Prostate gland (tissue), 1 donor: ENCODE measurements around the gene NHSL2.

Experiments used
- POLR2A ChIP-seq: fragments of 450-650 bp; IDR thresholded peaks from one replicate; pipeline ENCODE4 v1.6.1; 2016; ENCODE audit warnings: antibody characterized with exemption, mild to moderate bottlenecking
- POLR2AphosphoS5 ChIP-seq: sonication (generic); formaldehyde crosslinking; IDR thresholded peaks from one replicate; pipeline ENCODE4 v1.6.1; 2017; ENCODE audit warnings: antibody characterized with exemption

DNA sequence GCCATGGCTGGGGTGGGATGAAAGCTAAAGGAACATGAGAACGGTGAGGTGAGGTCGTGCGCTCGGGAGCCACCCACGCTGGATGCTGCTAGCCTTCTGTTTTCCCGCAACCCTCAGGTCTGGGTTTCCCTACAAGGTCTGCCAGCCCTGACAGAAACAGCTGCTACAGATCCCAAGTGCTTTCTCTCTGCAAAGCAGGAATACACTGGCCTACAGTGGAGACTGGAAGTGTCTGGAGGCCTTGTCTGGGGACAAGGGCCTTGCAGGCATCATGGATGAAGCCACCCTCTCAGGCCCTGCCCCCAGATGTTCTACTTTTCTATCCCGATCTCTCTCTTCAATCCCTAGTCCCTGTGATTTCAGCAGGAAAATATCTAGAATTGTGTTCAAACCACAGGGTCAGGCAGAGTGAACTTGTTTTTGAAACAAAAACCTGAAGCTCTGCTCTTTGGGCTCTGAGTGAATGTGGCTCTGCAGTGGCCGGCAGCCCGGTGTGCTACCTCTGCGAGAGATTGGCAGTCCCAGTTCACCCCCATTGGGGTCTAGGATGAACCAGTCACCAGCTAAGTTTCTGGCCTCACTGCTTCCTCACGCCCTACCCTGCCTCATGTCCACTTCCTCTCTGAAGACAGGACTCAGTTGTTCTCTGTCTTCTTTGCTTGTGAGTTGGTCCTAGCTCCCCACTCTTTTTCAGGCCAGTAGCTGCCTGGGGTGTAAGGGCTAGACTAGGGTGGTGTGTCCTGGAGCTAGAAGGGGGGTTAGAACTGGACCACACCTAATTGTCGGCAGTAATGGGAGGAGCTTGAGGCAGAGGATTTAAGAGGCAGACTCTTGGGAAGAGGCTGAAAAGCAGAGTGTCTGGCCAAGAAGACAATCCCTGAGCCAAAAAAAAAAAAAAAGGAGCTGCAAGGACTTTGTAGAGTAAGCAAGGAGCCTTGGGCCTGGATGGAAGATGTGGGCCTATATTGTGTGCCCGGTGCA, 131.5 kb downstream of the NHSL2 start:
- TF ChIP-seq POLR2A (no peak), POLR2AphosphoS5 (no peak)
